Measurements from ENCODE around the gene RICTOR. TPM values are rescaled to one million over a fixed set of nuclear protein-coding genes. Genes with fewer than 3 reads are reported as not detected.

Gene RICTOR
- polyA plus RNA-seq, 1 donor from 2014 or later: 12.9 TPM

DNA sequence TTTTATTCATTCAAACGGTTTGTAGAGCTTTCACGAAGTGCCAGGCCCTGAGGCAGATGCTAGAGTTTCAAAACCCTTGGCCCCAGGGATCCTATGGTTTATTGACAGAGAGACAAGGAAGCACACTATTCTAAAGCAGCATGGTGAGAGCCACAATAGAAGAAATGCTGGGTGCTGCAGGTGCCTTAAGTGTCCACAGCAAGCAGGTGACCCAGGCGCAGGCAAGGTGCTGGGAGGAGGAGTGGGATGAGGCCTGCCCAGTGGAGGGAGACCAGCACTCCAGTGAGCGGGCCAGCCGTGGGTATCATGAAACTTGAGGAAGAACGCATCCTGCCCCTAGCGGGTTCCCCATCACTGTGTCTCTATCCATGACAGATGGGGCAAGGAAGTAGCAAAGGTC is 157.4 kb downstream of the RICTOR start:
- no peak overlapping the region for H3K4me2 ChIP-seq (ENCODE audit: low read length)
- H2AFZ ChIP-seq (ENCODE audit: low read depth, low read length): no peak overlapping the region
- H3K9me2 ChIP-seq (ENCODE audit: insufficient read depth, low read length): no peaks in the 10 kb centered on the region
- no peaks in the 10 kb centered on the region for H3K36me3 ChIP-seq (ENCODE audit: insufficient read depth, low read length)
- H3K27me3 ChIP-seq (ENCODE audit: insufficient read depth, low read depth, low read length): no peaks in the 10 kb centered on the region
- TF ChIP-seq SMC3 (conservative IDR thresholded peaks at IDR 0.05; ENCODE audit: poor library complexity): no peak
- TF ChIP-seq, protein P1, sequence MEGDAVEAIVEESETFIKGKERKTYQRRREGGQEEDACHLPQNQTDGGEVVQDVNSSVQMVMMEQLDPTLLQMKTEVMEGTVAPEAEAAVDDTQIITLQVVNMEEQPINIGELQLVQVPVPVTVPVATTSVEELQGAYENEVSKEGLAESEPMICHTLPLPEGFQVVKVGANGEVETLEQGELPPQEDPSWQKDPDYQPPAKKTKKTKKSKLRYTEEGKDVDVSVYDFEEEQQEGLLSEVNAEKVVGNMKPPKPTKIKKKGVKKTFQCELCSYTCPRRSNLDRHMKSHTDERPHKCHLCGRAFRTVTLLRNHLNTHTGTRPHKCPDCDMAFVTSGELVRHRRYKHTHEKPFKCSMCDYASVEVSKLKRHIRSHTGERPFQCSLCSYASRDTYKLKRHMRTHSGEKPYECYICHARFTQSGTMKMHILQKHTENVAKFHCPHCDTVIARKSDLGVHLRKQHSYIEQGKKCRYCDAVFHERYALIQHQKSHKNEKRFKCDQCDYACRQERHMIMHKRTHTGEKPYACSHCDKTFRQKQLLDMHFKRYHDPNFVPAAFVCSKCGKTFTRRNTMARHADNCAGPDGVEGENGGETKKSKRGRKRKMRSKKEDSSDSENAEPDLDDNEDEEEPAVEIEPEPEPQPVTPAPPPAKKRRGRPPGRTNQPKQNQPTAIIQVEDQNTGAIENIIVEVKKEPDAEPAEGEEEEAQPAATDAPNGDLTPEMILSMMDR (IDR thresholded peaks at IDR 0.05; ENCODE audit: poor library complexity, severe bottlenecking): no peak
- TF ChIP-seq TAF1 (IDR thresholded peaks at IDR 0.05; ENCODE audit: low read depth): no peak
- no peak overlapping the region for H3K27ac ChIP-seq (ENCODE audit: low read length)
- no peak overlapping the region for H3K4me3 ChIP-seq (ENCODE audit: low read length)
- no peaks in the 10 kb centered on the region for H3K9me3 ChIP-seq (ENCODE audit: low read length)
- H3F3A ChIP-seq (ENCODE audit: insufficient read depth, low read length, poor library complexity, severe bottlenecking): no peaks in the 10 kb centered on the region
- H3K9ac ChIP-seq (ENCODE audit: low read length): no peak overlapping the region
- H4K20me1 ChIP-seq (ENCODE audit: insufficient read depth): no peaks in the 10 kb centered on the region
- no peaks in the 10 kb centered on the region for H3K79me2 ChIP-seq (replicated peaks; ENCODE audit: insufficient read depth, low read length)

DNA sequence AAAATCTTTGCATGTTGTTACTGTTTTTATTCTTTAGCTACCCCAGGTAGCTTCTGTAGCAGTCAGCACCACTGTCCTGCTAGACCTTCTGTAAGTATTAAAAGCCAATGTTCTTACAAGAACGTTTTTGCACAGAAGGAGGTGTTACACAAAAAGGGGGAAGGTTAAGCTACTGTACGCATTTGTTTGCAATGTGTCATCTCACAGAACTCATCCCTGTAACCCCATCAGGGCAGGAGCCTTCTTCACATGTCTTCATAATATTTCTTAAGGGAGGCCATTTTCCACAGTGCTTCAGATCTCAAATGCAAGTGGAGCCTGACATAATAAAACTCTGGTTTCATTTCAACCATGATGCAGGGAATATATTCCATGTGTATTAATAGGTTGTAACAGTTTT is 160.5 kb downstream of the RICTOR start:
- Histone ChIP-seq H4K20me1 (ENCODE audit: insufficient read depth) (no peaks in the 10 kb centered on the region), H2AFZ (ENCODE audit: low read depth, low read length) (no peak overlapping the region), H3K36me3 (ENCODE audit: insufficient read depth, low read length) (no peaks in the 10 kb centered on the region), H3K9ac (ENCODE audit: low read length) (no peak overlapping the region), H3K27ac (ENCODE audit: low read length) (no peak overlapping the region), H3K27me3 (ENCODE audit: insufficient read depth, low read depth, low read length) (no peaks in the 10 kb centered on the region), H3K9me2 (ENCODE audit: insufficient read depth, low read length) (no peaks in the 10 kb centered on the region), H3K4me3 (ENCODE audit: low read length) (no peak overlapping the region), H3F3A (ENCODE audit: insufficient read depth, low read length, poor library complexity, severe bottlenecking) (no peaks in the 10 kb centered on the region), H3K9me3 (ENCODE audit: low read length) (no peaks in the 10 kb centered on the region), H3K79me2 (replicated peaks; ENCODE audit: insufficient read depth, low read length) (no peaks in the 10 kb centered on the region), H3K4me2 (ENCODE audit: low read length) (no peak overlapping the region)
- TF ChIP-seq EZH2 (IDR thresholded peaks at IDR 0.05; ENCODE audit: borderline replicate concordance, insufficient read depth, low read length, poor library complexity, severe bottlenecking): no peak
- no peak for TF ChIP-seq POLR2AphosphoS5 (IDR thresholded peaks at IDR 0.05)

DNA sequence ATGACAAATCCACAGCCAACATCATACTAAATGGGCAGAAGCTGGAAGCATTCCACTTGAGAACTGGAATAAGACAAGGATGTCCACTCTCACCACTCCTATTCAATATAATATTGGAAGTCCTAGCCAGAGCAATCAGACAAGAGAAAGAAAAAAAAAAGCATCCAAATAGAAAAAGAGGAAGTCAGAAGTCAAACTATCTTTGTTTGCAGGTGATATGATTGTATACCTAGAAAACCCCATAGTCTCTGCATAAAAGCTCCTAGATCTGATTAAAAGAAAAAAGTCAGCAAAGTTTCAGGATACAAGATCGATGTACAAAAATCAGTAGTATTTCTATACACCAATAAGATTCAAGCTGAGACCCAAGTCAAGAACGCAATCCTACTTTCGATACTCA is 162.3 kb downstream of the RICTOR start:
- Histone ChIP-seq H3K79me2 (replicated peaks; ENCODE audit: insufficient read depth, low read length) (no peaks in the 10 kb centered on the region), H3K9me2 (ENCODE audit: insufficient read depth, low read length) (no peaks in the 10 kb centered on the region), H2AFZ (ENCODE audit: low read depth, low read length) (no peak overlapping the region), H3K27me3 (ENCODE audit: insufficient read depth, low read depth, low read length) (no peaks in the 10 kb centered on the region), H3K4me3 (ENCODE audit: low read length) (no peak overlapping the region), H3K36me3 (ENCODE audit: insufficient read depth, low read length) (no peaks in the 10 kb centered on the region), H3F3A (ENCODE audit: insufficient read depth, low read length, poor library complexity, severe bottlenecking) (no peaks in the 10 kb centered on the region), H3K9ac (ENCODE audit: low read length) (no peak overlapping the region), H3K4me2 (ENCODE audit: low read length) (no peak overlapping the region), H3K27ac (ENCODE audit: low read length) (no peak overlapping the region), H3K9me3 (ENCODE audit: low read length) (no peaks in the 10 kb centered on the region), H4K20me1 (ENCODE audit: insufficient read depth) (no peaks in the 10 kb centered on the region)
- TF ChIP-seq POLR2AphosphoS5 (IDR thresholded peaks at IDR 0.05) (no peak), EZH2 (IDR thresholded peaks at IDR 0.05; ENCODE audit: borderline replicate concordance, insufficient read depth, low read length, poor library complexity, severe bottlenecking) (no peak), SMC3 (conservative IDR thresholded peaks at IDR 0.05; ENCODE audit: poor library complexity) (no peak), EP300 (conservative IDR thresholded peaks at IDR 0.05; ENCODE audit: poor library complexity, severe bottlenecking) (no peak), TAF1 (IDR thresholded peaks at IDR 0.05; ENCODE audit: low read depth) (no peak), MXI1 (conservative IDR thresholded peaks at IDR 0.05; ENCODE audit: poor library complexity, severe bottlenecking) (no peak), RAD21 (conservative IDR thresholded peaks at IDR 0.05) (no peak)
- TF ChIP-seq, protein P1 (IDR thresholded peaks at IDR 0.05; ENCODE audit: poor library complexity, severe bottlenecking): no peak
- TF ChIP-seq, protein P2, sequence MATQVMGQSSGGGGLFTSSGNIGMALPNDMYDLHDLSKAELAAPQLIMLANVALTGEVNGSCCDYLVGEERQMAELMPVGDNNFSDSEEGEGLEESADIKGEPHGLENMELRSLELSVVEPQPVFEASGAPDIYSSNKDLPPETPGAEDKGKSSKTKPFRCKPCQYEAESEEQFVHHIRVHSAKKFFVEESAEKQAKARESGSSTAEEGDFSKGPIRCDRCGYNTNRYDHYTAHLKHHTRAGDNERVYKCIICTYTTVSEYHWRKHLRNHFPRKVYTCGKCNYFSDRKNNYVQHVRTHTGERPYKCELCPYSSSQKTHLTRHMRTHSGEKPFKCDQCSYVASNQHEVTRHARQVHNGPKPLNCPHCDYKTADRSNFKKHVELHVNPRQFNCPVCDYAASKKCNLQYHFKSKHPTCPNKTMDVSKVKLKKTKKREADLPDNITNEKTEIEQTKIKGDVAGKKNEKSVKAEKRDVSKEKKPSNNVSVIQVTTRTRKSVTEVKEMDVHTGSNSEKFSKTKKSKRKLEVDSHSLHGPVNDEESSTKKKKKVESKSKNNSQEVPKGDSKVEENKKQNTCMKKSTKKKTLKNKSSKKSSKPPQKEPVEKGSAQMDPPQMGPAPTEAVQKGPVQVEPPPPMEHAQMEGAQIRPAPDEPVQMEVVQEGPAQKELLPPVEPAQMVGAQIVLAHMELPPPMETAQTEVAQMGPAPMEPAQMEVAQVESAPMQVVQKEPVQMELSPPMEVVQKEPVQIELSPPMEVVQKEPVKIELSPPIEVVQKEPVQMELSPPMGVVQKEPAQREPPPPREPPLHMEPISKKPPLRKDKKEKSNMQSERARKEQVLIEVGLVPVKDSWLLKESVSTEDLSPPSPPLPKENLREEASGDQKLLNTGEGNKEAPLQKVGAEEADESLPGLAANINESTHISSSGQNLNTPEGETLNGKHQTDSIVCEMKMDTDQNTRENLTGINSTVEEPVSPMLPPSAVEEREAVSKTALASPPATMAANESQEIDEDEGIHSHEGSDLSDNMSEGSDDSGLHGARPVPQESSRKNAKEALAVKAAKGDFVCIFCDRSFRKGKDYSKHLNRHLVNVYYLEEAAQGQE (IDR thresholded peaks at IDR 0.05; ENCODE audit: borderline replicate concordance): no peak

All from neural cell (in vitro differentiated cells).